HG03354 (cell line): ENCODE measurements around the gene TRPM3.

Source experiments
- ATAC-seq: cut with Tn5 transposase; IDR thresholded peaks from one replicate; pipeline ENCODE4 v1.9.1; 2021; ENCODE audit warnings: mild to moderate bottlenecking; ENCODE audit not compliant: unreplicated experiment, poor library complexity, severe bottlenecking

The TRPM3 gene

DNA sequence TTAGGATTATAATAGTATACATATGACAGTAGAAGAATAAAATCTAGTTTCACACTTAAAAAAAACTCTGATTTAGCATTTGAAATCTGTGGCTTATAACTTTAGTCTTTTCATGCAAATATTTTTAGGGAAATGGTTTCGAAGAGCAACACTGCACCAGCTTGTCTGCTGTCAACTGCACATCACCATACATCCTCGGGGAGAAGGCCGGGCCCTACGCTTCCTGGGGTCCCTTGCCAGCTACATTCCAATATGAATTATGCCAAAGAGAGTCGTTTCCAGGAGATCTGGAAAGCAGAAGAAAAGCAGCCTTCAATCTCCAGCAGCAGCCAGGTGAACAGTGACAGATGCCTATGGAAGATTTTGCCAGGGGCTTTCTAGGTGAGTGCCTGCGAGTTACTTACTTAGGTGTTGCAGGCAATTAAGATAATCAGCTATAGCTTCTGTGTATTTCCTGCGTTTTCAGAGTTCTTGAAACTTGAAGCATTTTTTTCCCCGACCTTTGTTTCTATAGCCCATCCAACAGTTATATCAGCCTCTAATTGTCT lies 166.8 kb downstream of the TRPM3 start:
- no peak for ATAC-seq

DNA sequence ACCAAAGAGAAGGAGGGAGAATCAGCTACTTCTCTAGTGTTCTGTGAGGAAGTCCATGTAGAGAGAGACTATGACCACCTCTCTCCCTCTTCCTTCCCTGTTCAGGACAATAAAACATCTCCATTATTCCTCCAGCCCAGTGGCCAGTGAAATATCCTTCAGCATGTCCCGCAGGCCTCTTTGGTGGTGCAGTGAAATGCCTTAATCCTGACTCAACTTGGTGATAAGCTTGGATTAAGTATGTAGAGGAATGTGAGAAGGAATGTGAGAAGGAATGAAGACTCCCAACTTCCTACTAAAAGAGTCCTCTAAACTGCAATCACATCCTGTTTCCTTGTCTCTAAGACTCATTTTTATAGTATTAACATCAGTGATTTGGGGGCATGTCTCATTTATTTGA lies 167.3 kb downstream of the TRPM3 start:
- ATAC-seq, result no peak

- ATAC-seq, result no peak
These were observed 169.4 kb downstream of the TRPM3 start for GRCh38 chr9:70951749-70952727.

DNA sequence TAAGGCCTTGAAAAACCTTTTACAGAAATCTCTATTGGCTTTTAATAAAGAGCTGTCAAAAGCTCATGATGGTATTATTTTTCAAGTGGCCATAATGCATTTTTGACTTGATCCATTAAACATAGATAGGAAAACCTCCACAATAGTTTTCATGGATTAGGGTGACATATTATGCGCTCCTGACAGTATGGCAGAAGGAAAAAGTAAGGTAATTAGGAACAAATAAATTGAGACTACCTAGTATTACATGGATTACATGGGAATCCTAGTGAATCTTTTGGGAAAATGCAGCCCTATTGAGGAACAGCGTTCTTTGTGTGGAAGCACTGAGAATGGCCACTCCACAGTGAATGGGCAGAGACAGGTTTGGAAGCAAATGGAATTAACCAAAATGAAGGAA lies 171.2 kb downstream of the TRPM3 start:
- no peak for ATAC-seq

GRCh38 chr9:70949239-70949638 lies 172.2 kb downstream of the TRPM3 start:
- peak; percentile 66 for ATAC-seq

DNA sequence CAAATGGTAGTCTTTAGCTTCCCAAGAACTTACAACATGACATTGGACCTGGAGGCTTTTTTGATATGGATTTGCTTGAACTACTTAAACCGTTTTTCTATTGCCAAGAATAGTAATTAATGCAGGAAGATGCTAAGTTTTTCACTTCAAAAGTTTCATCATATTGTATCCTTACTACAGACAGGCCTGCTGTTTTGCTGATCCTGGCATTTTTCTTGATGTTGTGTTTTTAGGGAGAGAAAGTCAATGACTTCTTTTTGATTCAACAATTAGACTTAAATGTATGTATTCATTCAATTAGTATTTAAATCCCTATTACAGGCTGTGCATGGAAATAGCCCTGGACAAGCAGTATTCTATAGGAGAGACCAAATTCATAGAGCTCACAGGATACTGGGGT lies 172.7 kb downstream of the TRPM3 start:
- no peak for ATAC-seq

DNA sequence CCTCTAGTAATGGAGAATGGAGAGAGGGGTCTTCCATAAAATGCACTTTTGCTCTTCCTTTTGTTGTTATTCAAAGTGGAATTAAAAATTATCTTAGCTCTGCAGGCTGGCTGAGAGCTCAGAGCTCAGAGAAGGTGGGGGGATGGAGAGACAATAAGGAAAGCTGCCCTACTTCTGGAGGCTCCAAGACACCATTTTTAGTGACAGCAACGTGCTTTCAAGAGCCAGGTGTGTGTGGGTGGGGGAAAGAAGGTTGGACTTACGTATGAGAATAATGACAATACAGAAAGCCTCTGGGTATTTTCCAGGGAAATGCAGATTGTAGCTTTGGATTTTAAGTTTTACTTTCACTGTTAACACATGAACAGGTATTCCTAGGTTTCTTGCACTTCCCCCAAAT lies 173.9 kb downstream of the TRPM3 start:
- ATAC-seq, result no peak

GRCh38 chr9:70947086-70947485 lies 174.3 kb downstream of the TRPM3 start:
- ATAC-seq, result no peak

- no peak for ATAC-seq
These were observed 176.1 kb downstream of the TRPM3 start for GRCh38 chr9:70945301-70945700.

- ATAC-seq, result no peak
These were observed 180.2 kb downstream of the TRPM3 start for GRCh38 chr9:70941191-70941590.

GRCh38 chr9:70940605-70941004 lies 180.8 kb downstream of the TRPM3 start:
- no peak for ATAC-seq

GRCh38 chr9:70936536-70936935 lies 184.9 kb downstream of the TRPM3 start:
- ATAC-seq, result no peak

- no peak for ATAC-seq
These were observed 185.6 kb downstream of the TRPM3 start for GRCh38 chr9:70935856-70936255.

GRCh38 chr9:70934642-70935041 lies 186.8 kb downstream of the TRPM3 start:
- ATAC-seq, result no peak

- ATAC-seq, result no peak
These were observed 188.1 kb downstream of the TRPM3 start for GRCh38 chr9:70933321-70933720.

- no peak for ATAC-seq
These were observed 189.3 kb downstream of the TRPM3 start for GRCh38 chr9:70932097-70932496.

DNA sequence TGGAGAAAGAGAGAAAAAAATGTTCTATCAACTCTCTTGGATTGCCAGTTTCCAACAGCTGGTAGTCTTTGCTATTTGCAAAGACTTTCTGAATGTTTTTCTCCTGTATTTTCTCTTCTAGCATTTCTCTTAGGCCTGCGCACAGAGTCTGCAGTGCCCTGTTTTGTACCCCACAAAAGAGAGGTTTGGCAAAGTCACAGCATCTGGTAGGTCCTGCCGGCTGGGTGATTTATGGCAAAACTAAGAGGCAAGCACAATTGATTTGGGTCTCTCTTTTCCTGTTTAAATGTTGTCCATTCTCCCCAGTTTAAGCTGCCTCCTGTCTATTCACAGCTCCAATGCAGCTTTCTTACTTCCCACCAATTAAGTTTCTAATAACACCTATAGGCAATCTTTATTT lies 193.9 kb downstream of the TRPM3 start:
- no peak for ATAC-seq

DNA sequence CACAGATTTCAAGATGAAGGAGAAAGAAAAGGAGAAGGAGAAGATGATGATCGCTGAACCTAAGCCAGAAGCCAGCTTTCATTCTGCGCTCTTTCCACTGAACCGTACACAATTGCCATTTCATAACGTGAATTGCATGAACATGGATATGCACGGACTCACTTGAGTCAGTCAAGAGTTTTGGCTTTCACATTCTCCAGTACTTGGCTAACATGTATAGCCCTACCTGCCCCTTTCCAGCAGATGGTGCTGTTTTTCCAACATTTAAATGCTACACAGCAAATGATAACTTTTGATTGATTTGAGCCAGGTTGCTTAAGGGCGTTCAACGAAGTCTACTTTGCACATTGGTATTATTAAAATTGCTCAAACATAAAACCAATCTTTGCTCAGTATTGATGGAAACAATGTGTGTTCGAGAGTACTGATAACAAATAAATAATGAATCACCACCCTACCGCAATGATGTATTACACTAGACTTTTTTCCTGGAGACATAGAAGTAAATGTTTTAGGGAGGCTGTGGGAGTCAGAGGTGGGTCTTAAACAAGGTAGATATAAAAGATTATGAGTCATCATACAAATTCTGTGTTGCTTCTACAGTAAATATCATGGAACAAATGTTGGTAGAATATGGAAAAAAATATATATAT lies 196.4 kb downstream of the TRPM3 start:
- peak; percentile 89 for ATAC-seq

GRCh38 chr9:70924380-70924779 lies 197.0 kb downstream of the TRPM3 start:
- no peak for ATAC-seq

DNA sequence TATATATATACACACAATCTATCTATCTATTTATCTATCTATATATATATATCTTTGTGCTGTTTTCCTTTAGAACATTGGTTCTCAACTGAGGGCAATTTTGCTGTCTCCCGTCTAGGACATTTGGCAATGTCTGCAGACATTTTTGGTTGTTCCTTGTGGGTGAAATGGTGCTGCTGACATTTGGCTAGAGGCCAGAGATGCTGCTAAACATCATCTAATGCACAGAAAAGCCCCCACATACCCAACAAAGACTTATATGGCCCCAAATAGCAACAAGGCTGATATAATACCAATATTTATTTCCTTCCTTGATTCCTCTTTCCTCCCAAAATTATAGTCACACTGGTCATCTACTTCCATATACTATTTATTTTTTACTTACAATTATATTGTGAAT lies 197.5 kb downstream of the TRPM3 start:
- no peak for ATAC-seq

GRCh38 chr9:70921136-70921535 lies 200.3 kb downstream of the TRPM3 start:
- no peak for ATAC-seq
